NOMO-1 treated with DMSO at 0.1 percent for 48 hours (cell line): ENCODE measurements around the gene VASN.

Experiments
- DNase-seq: peaks from one replicate; lab custom pipeline; 2025; ENCODE audit not compliant: unreplicated experiment; lab: John Stamatoyannopoulos, UW

VASN gene

DNA sequence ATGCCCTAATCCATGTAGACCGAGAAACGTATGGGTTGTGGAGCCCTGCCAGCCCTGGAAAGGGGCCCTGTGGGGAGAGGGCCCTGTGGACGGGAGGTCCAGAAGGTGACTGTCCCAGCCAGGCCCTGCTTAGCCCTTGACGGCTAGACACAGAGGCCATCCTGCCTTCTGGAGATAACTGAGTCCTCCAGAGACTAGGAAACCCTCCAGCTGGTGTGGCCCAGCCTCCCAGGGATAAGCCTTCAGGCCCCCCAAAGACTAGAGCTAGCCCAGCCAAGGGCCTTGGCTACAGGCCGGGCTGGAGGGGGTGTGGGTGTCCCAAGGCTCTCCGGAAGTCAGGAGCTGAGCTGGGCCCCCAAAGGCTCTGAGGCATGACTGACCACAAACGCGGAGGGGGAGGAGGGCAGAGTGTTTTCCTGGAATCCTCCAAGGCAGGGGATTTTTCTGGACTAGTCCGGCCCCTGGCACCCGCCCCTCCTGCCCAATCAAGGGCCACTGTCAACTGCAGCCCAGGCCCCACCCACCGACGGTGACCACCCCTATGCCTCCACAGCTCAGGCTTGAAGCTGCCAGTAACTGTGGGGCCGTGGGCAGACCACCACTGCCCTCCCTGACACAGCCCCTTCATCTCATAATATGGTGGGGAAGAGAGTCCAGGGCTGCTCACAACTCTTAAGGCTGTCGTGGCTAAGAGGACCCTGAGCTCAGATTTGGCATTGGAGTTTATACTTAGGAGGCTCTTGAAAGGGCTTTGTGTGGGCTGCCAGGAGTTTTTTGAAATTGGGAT is 885 bp upstream of the VASN start:
- no peak for DNase-seq

DNA sequence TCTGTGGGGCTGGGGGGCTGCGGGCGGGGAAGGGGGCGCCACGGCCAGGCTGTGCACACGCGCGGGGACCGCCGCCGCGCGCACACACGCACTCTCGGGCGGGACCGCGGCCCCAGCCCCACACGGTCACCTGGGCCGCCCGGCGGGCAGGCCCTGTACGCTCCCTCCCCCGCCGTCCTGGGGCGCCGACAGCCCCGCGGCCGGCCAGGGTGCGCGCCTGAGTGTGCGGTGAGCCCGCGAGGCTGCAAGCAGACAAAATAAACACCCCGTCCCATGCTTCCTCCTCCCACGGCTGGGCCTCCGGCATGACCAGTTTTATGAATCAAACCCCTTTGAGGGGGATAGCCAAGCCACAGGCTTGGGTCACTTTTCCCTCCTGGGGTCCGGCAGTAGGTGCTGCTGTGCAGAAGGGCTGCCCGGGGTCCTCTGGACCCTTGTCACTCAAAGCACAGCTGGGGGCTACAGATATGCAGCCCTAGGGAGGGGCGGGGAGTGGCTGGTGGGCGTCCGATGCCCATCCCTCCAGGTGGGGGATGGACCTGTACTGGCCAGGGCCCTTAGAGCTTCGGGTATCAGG is 441 bp downstream of the VASN start:
- no peak for DNase-seq

DNA sequence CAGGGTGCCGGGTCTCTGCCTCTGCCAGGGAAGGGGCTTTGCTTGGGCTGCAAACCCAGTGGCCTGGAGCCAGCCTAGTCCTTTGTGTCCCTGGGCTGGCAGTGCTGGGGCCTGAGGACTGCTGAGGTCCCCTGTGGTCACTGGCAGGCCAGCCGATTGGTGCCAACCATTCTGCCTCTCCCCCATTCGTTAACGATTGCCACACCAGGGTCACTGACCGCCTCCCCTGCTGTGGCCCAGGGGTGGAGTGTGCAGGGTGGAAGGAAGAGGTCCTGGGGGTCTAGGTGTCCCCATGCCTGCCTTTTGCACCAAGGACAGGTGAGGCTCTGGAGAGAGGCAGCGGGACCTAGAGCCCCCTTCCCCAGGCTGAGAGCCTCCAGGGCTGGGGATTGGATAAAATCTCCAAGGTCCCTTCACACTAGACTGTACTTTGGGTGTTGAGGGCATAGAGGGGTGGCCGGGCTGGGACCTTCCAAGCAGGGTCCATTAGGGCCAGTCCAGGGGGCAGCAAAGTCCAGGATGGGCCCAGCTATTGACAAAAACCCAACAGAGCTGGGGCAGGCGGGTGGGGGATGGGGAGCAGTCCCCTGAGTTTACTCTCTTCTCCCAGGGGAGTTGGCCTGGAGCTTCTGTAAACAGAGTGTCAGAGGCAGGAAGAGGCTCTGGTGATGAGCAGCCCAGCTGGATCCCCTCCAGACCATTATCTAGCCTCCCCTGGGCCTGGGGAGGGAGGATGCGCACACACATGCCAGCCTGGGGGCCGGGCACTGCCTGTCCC is 1.1 kb downstream of the VASN start:
- DNase-seq = no peak

GRCh38 chr16:4373356-4373908 is 1.8 kb downstream of the VASN start:
- DNase-seq = no peak

DNA sequence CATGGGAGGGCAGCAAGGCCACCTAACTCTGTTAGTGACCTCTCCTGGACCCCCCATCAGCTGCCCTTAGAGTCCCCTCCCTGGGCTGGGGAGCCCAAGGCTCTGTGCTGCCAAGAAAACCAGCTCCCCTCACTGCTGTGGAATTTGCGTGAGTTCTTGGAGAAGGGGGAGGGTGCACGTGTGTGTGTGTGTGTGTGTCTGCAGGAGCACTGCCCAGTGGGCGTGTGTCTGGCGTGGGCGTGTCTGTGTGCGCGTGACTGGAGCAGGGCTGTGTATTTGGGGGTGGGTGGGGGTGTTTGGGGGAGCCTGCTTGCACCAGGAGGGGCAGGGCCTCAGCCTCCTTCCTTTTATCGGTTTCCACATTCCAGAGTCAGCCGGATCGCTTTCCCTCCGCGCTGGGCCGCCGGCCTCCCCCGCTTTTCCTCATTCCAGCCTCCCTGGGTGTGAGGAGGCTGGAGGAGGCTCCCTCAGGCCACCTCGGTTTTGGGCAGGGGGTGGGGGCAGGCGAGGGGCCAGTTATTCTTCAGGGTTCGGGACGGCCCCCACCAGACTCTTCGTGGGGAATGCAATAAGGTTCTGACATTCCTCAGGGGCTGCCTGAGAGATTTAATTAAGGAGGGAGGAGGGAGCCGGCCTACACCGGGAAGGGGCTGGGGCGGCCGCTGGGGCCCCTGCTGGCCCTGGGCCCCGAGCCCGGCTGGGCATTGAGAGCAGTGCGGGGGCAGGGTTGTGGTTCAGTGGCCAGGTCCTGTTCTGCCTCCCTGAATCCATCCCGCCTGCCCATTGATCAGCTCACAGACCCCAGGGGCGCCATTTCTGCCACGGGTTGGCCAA is 2.5 kb downstream of the VASN start:
- no peak for DNase-seq

- DNase-seq = no peak
These were observed 4.1 kb downstream of the VASN start for GRCh38 chr16:4375717-4376116.

DNA sequence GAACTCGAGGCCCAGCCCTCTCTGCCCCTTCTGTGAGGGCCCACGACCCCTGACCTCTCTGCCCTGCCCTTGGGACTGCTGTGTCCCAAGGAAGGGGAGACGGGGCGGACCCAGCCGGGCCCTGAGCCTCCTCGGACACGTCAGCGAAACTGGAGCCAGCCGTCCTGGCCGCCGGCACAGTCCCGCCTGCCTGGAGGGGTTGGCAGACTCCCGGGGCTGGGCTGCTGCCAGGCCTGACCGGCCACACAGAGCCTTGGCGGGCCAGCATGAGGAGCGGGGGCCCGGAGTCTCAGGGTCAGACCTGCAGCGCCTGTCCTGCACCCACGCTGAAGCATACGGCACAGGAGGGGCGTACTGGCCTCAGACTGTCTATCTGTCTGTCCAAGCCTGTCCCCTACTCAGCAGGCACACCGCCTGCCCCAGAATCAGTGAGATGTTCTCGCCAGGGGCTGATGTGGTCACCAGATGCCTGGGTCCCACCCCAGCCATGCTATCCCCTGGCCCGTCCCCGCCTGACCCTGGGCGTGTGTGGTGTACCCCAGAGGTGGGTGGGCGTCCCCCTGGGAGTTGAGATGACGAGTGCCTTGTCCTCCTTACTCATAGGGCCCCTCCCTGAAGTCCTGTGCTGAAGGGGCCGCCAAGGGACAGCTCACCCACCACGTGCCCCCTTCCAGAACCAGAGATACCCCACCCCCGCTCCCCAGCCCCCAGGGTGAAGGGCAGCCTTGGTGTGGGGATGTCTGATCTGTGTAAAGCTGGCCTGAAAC is 4.7 kb downstream of the VASN start:
- no peak for DNase-seq

DNA sequence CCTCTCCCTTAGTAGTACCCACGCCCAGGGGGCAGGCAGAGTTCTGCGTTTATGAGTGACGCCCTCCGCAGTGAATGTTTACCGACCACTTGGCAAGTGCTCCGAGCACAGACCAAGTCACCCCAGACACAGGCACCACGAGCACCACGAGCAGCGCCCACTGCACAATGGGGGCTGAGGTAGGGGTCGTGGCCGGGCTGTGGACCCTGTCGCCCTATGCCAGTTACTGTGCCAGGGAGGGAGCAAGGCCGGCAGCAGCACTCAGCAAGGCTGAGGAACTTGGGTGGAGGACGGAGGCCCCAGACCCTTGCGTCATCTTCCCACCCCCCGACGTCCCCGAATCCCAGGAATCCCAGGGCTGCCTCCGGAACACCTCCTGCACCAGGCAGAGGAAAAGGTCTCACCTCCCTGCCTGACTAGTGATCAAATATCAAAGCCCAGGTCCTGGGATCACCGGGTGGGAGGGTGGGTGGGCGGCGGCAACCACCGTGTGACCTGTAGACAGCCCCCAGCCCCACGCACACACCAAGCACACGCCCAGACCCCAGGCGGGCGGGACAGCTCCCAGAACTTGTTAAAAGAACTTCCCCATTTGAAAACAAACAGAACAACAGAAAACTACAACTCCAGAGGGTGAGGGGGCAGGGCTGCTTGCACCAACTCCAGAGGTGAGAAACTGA is 5.4 kb downstream of the VASN start:
- DNase-seq = no peak

DNA sequence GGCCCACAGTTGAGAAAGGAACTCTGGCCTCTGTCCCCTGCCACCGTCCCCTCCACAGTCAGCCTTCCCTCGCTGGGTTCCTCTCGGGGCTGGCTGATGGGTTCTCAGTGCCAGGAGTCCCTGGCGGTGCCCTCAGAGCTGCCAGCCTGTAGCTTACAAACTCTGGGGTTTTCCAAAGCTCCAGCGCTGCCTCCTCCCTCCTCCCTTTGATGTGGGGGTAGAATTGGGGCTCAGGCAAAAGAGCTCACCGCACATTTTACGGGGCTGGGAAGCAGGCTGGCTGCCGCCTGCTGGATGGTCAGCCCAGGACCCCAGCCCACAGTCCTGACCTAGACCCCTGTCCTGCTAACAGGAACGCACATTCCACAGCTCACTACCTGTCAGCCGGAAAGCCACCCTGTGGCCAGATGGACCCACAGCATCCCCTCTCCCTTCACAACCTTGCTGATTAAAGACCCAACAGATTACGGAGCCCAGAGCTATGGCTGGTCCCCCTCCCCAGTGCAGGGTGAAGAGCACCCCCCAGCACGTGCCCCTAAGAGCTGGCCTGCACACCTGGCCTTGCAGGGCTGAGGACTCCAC is 6.0 kb downstream of the VASN start:
- no peak for DNase-seq

GRCh38 chr16:4378161-4378666 is 6.6 kb downstream of the VASN start:
- no peak for DNase-seq

- DNase-seq = no peak
These were observed 7.5 kb downstream of the VASN start for GRCh38 chr16:4378999-4379690.

DNA sequence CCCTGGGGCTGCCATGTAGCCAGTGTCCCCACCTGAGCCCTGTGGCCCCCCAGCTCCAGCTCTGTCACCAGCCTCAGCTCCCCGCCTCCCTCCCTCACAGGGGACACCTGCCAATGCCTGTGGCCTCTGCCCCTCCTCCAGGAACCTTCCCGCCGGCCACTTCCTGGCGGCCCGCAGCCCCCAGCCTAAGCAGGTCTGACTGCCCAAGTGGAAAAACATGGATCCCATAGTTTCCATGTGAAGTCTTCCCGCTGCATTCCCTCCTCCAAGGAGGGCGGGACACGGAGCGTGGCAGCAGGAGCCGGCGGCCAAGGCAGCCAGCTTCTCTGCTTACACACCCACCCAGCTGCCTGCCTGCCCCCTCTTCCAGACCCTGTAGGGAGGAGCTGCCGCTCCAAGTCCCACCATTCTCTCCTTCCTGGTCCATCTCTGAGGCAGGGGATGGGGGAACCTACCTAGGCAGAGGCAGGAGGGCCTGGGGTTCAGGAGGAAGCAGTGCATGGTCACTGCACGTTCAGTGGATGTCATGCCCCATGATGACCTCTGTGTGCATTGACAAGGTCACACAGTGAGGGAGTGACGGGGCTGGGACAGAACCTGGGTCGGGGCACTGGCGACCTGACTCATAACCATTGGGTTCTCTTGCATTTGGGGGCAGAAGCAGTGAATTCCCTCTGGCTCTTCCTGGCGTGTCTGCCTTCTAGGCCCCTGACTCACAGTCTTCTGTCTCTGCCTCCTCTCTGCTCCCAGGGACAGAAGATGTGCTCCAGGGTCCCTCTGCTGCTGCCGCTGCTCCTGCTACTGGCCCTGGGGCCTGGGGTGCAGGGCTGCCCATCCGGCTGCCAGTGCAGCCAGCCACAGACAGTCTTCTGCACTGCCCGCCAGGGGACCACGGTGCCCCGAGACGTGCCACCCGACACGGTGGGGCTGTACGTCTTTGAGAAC is 8.7 kb downstream of the VASN start:
- DNase-seq = no peak

DNA sequence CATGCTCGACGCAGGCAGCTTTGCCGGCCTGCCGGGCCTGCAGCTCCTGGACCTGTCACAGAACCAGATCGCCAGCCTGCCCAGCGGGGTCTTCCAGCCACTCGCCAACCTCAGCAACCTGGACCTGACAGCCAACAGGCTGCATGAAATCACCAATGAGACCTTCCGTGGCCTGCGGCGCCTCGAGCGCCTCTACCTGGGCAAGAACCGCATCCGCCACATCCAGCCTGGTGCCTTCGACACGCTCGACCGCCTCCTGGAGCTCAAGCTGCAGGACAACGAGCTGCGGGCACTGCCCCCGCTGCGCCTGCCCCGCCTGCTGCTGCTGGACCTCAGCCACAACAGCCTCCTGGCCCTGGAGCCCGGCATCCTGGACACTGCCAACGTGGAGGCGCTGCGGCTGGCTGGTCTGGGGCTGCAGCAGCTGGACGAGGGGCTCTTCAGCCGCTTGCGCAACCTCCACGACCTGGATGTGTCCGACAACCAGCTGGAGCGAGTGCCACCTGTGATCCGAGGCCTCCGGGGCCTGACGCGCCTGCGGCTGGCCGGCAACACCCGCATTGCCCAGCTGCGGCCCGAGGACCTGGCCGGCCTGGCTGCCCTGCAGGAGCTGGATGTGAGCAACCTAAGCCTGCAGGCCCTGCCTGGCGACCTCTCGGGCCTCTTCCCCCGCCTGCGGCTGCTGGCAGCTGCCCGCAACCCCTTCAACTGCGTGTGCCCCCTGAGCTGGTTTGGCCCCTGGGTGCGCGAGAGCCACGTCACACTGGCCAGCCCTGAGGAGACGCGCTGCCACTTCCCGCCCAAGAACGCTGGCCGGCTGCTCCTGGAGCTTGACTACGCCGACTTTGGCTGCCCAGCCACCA is 9.7 kb downstream of the VASN start:
- no peak for DNase-seq

DNA sequence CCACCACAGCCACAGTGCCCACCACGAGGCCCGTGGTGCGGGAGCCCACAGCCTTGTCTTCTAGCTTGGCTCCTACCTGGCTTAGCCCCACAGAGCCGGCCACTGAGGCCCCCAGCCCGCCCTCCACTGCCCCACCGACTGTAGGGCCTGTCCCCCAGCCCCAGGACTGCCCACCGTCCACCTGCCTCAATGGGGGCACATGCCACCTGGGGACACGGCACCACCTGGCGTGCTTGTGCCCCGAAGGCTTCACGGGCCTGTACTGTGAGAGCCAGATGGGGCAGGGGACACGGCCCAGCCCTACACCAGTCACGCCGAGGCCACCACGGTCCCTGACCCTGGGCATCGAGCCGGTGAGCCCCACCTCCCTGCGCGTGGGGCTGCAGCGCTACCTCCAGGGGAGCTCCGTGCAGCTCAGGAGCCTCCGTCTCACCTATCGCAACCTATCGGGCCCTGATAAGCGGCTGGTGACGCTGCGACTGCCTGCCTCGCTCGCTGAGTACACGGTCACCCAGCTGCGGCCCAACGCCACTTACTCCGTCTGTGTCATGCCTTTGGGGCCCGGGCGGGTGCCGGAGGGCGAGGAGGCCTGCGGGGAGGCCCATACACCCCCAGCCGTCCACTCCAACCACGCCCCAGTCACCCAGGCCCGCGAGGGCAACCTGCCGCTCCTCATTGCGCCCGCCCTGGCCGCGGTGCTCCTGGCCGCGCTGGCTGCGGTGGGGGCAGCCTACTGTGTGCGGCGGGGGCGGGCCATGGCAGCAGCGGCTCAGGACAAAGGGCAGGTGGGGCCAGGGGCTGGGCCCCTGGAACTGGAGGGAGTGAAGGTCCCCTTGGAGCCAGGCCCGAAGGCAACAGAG is 10.5 kb downstream of the VASN start:
- no peak for DNase-seq

- DNase-seq = no peak
These were observed 11.2 kb downstream of the VASN start for GRCh38 chr16:4382795-4383357.
